ENCODE results near the gene CLDN14. TPM values are rescaled to one million over a fixed set of nuclear protein-coding genes. Genes with fewer than 3 reads are reported as not detected.

Gene CLDN14
- total and polyA plus RNA-seq, 10 donors, result 0.13 to 0.94 (median 0.35) TPM; not detected in 4

DNA sequence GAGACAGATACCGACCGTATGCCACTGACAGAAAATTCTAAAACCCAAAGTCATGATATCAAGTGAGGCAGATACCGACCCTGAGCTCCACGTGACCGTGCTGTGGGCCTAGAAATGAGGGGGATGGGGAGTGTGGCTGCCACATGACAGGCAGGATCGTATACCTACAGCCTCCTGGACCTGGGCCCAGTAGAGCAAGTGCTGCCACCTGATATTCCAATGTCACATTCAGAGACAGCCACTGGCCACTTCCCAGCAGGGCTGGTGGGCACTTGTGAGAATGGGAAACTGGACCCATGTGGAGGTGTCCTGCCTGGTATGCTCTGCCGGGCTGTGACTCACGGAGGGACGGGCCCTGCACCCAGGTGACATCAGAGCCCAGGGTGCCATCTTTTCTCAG, 44.6 kb upstream of the CLDN14 start:
- peaks cover 0 to 14% (median 5%) of the 10 kb centered on the region in 8 donors for H3K9me3 ChIP-seq
- WGBS, 5 donors, result 72 to 91% (median 80%) methylated on average over 6 to 9 of the region's 9 CpGs
- TF ChIP-seq POLR2AphosphoS5 (IDR thresholded peaks at IDR 0.05), result no peak
- TF ChIP-seq, protein P1, sequence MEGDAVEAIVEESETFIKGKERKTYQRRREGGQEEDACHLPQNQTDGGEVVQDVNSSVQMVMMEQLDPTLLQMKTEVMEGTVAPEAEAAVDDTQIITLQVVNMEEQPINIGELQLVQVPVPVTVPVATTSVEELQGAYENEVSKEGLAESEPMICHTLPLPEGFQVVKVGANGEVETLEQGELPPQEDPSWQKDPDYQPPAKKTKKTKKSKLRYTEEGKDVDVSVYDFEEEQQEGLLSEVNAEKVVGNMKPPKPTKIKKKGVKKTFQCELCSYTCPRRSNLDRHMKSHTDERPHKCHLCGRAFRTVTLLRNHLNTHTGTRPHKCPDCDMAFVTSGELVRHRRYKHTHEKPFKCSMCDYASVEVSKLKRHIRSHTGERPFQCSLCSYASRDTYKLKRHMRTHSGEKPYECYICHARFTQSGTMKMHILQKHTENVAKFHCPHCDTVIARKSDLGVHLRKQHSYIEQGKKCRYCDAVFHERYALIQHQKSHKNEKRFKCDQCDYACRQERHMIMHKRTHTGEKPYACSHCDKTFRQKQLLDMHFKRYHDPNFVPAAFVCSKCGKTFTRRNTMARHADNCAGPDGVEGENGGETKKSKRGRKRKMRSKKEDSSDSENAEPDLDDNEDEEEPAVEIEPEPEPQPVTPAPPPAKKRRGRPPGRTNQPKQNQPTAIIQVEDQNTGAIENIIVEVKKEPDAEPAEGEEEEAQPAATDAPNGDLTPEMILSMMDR (IDR thresholded peaks at IDR 0.05 in 8 of 11, conservative IDR thresholded peaks at IDR 0.05 in 3 of 11), result no peak
- TF ChIP-seq POLR2A (IDR thresholded peaks at IDR 0.05), result no peak
- H3K27ac ChIP-seq, result no peak overlapping the region
- H3K4me1 ChIP-seq, result no peaks in the 10 kb centered on the region
- no peaks in the 10 kb centered on the region for H3K36me3 ChIP-seq
- DNase-seq, result no peak
- peaks cover 0 to 22% (median 0%) of the 10 kb centered on the region in 7 donors for H3K27me3 ChIP-seq (replicated peaks in 1 of 7)
- intact Hi-C loops (cut with DNase I; ENCODE audit: low total_unique reads), result no loop called here
- no peak overlapping the region for H3K4me3 ChIP-seq

DNA sequence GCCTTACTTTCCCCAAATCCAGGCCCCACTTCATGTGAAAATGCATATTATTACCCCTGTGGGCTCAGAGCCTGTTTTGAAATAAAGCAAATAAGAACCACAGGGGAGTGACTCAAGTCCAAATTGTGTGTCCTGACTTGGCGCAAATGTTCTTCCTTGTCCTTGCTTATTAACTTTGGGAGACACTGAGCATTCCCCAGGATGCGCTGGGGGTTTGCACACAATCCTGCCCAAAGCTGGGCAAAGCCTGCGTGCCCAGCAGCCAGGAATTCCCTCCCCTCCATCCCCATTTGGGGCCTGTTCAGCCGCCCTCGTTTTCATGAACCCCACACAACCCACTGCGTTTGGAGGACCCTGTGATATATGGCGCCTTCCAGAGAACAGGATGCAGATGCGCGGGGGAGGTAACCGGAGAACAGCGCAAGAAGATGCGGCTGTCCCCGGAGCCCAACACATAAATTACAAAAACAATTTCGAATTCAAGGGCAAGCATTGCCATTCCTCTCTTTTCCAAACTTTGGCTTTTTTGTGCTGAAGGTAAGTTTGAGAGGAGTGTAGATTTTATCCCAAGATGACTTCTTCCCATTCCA, 42.4 kb upstream of the CLDN14 start:
- Histone ChIP-seq H3K4me3 (no peak overlapping the region), H3K36me3 (no peaks in the 10 kb centered on the region), H3K9me3 (peaks cover 0 to 14% (median 5%) of the 10 kb centered on the region in 8 donors), H3K4me1 (no peaks in the 10 kb centered on the region), H3K27ac (no peak overlapping the region), H3K27me3 (replicated peaks in 1 of 7) (peaks cover 0 to 10% (median 0%) of the 10 kb centered on the region in 7 donors)
- 77 to 86% (median 83%) methylated on average over 14 of the region's 14 CpGs for WGBS, 5 donors
- no peak for DNase-seq
- intact Hi-C loops (cut with DNase I; ENCODE audit: low total_unique reads), result no loop called here
- TF ChIP-seq POLR2A (IDR thresholded peaks at IDR 0.05), result no peak
- no peak for TF ChIP-seq POLR2AphosphoS5 (IDR thresholded peaks at IDR 0.05)
- TF ChIP-seq, protein P1 (IDR thresholded peaks at IDR 0.05 in 8 of 11, conservative IDR thresholded peaks at IDR 0.05 in 3 of 11), result no peak

- intact Hi-C loops (cut with DNase I; ENCODE audit: low total_unique reads), result no loop called here
- WGBS, 5 donors, result 57 to 71% (median 63%) methylated on average over 10 of the region's 10 CpGs
- TF ChIP-seq, protein P1 (IDR thresholded peaks at IDR 0.05 in 8 of 11, conservative IDR thresholded peaks at IDR 0.05 in 3 of 11), result no peak
- TF ChIP-seq POLR2A (IDR thresholded peaks at IDR 0.05) (no peak), POLR2AphosphoS5 (IDR thresholded peaks at IDR 0.05) (no peak)
These were observed 39.1 kb upstream of the CLDN14 start for GRCh38 chr21:36518883-36519492.

DNA sequence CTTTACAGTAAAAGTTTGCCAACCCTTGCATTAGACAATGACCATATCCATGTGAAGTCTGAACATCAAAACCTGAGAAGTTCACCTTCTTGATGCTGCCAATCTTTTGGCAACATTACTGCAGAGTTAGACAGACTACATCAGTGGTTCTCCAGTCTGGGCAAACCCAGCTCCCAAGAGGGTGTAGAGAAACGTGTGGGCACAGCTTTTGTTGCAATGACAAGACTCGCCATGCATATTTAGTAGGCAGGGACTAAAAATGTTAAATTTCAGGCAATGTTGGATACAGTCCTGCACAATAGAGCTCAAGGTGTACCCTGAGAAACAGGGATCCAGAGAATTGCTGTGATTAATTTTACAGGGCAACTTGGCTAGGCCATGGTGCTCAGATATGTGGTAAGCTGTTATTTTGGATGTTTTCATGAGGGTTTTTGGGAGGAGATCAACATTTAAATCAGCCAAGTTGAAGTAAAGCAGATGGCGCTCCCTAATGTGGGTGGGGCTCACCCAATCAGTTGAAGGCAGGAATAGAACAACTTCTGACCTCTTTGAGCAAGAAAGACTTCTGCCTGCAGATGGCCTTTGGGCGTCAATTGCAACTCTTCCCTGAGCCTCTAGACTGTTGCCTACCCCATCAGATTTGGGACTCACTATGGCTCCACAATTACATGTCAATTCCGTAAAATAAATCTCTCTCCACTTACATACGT, 37.6 kb upstream of the CLDN14 start:
- DNase-seq, result no peak
- H3K4me3 ChIP-seq, result no peak overlapping the region
- WGBS, 5 donors, result 82 to 89% (median 86%) methylated on average over 6 of the region's 6 CpGs
- no peak overlapping the region for H3K27ac ChIP-seq
- TF ChIP-seq, protein P1 (IDR thresholded peaks at IDR 0.05 in 8 of 11, conservative IDR thresholded peaks at IDR 0.05 in 3 of 11), result no peak
- no peak for TF ChIP-seq POLR2A (IDR thresholded peaks at IDR 0.05)
- no peak for TF ChIP-seq POLR2AphosphoS5 (IDR thresholded peaks at IDR 0.05)
- peaks cover 0 to 14% (median 5%) of the 10 kb centered on the region in 8 donors for H3K9me3 ChIP-seq
- intact Hi-C loops (cut with DNase I; ENCODE audit: low total_unique reads), result no loop called here
- H3K36me3 ChIP-seq, result no peaks in the 10 kb centered on the region
- H3K4me1 ChIP-seq, result no peaks in the 10 kb centered on the region
- peaks cover 0 to 15% (median 0%) of the 10 kb centered on the region in 7 donors for H3K27me3 ChIP-seq (replicated peaks in 1 of 7)

More at GRCh38 chr21:36518883-36519492, 39.1 kb upstream of the CLDN14 start:
- Histone ChIP-seq H3K27ac (no peak overlapping the region), H3K36me3 (no peaks in the 10 kb centered on the region), H3K4me3 (no peak overlapping the region), H3K27me3 (replicated peaks in 1 of 7) (peaks cover 0 to 3% (median 0%) of the 10 kb centered on the region in 7 donors), H3K9me3 (peaks cover 0 to 14% (median 5%) of the 10 kb centered on the region in 8 donors), H3K4me1 (no peaks in the 10 kb centered on the region)
- DNase-seq, result no peak
